ENCODE data around the gene TMEM123.

Gene TMEM123

GRCh38 chr11:102452461-102453301, at the start of gene TMEM123:
TMEM123 (minus strand) TSS chr11:102452765; CDS start chr11:102452623, 142 bp downstream.
- DNase-seq, result peak; percentile 89

- no peak for DNase-seq
These were observed 48.3 kb upstream of the TMEM123 start for GRCh38 chr11:102500829-102501228.

- DNase-seq, result no peak
These were observed 47.4 kb upstream of the TMEM123 start for GRCh38 chr11:102499931-102500330.

GRCh38 chr11:102499151-102499550, 46.6 kb upstream of the TMEM123 start:
- no peak for DNase-seq

- no peak for DNase-seq
These were observed 44.5 kb upstream of the TMEM123 start for GRCh38 chr11:102497061-102497460.

GRCh38 chr11:102495161-102496042, 42.8 kb upstream of the TMEM123 start:
- no peak for DNase-seq

GRCh38 chr11:102494216-102494615, 41.7 kb upstream of the TMEM123 start:
- DNase-seq, result no peak

- DNase-seq, result no peak
These were observed 41.0 kb upstream of the TMEM123 start for GRCh38 chr11:102493524-102493923.

GRCh38 chr11:102491969-102492368, 39.4 kb upstream of the TMEM123 start:
- no peak for DNase-seq

- no peak for DNase-seq
These were observed 36.9 kb upstream of the TMEM123 start for GRCh38 chr11:102489186-102490145.

GRCh38 chr11:102488208-102488607, 35.6 kb upstream of the TMEM123 start:
- DNase-seq, result no peak

GRCh38 chr11:102487214-102487613, 34.6 kb upstream of the TMEM123 start:
- DNase-seq, result no peak

- no peak for DNase-seq
These were observed 34.0 kb upstream of the TMEM123 start for GRCh38 chr11:102486584-102486983.

GRCh38 chr11:102485095-102485722, 32.6 kb upstream of the TMEM123 start:
- no peak for DNase-seq

- DNase-seq, result no peak
These were observed 29.9 kb upstream of the TMEM123 start for GRCh38 chr11:102482433-102482832.

GRCh38 chr11:102479733-102480132, 27.2 kb upstream of the TMEM123 start:
- DNase-seq, result no peak

- no peak for DNase-seq
These were observed 26.2 kb upstream of the TMEM123 start for GRCh38 chr11:102478673-102479299.

GRCh38 chr11:102476812-102477211, 24.2 kb upstream of the TMEM123 start:
- no peak for DNase-seq

GRCh38 chr11:102476069-102476468, 23.5 kb upstream of the TMEM123 start:
- no peak for DNase-seq

GRCh38 chr11:102473543-102473942, 21.0 kb upstream of the TMEM123 start:
- no peak for DNase-seq

GRCh38 chr11:102472127-102472526, 19.6 kb upstream of the TMEM123 start:
- DNase-seq, result no peak

GRCh38 chr11:102471474-102471873, 18.9 kb upstream of the TMEM123 start:
- DNase-seq, result no peak

Measured in right forelimb (tissue), 1 donor.